ENCODE measurements around the gene REELD1.
A peak's percentile ranks its signal among the peaks of the same experiment; 100 is the strongest.

REELD1 gene

DNA sequence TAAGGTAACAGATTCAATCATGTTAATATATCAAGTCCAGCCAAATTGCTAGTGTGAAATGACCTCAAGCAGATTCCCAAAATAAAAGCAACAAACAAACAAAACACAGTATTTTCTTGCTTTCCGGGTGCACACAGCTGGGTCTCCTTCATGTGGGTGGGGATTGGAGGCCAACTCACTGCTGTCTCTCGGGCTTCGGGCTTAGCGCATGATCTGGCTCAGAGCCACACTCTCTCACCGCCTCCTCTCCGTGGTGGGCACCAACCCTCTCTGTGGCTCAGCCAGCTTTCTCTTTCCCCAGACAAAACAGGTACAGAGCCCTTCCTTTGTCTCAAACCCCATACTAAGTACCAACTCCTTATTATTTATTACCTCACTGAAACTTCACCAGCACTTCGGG is 2.9 kb upstream of the REELD1 start:
- peak; percentile 8 for DNase-seq (ENCODE audit: low read depth, low spot score)
- no peak overlapping the region for H3K4me3 ChIP-seq (ENCODE audit: low read length)

DNA sequence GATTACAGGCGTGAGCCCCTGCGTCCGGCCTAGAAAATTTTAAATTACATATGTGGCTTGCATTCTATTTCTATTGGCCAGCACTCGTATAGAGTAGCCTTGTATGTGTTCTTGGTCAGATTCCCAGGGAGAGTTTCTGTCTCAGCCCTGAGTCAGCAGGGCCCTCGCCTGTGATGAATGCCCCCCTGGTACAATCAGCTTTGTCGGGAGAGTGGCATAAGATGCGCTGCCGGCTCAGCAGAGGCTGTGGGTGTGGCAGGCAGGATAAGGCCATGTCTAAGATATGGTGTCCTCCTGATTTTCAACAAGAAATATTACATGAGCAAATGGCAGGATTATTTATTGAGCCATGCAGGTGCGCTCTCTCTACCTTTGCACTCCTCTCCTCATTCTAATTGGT is 1.6 kb upstream of the REELD1 start:
- DNase-seq (ENCODE audit: low read depth, low spot score): no peak

DNA sequence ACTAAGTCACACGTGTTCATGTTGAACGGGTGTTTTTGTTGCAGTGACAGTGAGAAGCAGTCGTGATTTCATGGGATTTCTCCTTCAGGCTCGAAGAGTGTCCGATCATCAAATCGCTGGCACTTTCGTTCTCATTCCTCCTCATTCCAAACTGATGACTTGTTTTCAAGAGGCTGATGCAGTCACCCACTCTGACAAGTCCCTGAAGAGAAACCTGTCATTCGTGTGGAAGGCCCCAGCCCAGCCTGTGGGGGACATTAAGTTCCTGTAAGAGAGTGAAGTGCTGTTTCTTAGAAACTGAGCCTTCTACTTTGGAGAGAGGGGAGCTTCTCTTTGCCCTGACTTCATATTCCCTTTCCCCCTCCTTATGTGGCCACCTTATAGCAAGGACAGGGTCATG is 8.0 kb downstream of the REELD1 start:
- DNase-seq (ENCODE audit: low read depth, low spot score): no peak

More for the DNA sequence above, 1.6 kb upstream of the REELD1 start:
- H3K4me3 ChIP-seq (ENCODE audit: low read length): no peak overlapping the region

DNA sequence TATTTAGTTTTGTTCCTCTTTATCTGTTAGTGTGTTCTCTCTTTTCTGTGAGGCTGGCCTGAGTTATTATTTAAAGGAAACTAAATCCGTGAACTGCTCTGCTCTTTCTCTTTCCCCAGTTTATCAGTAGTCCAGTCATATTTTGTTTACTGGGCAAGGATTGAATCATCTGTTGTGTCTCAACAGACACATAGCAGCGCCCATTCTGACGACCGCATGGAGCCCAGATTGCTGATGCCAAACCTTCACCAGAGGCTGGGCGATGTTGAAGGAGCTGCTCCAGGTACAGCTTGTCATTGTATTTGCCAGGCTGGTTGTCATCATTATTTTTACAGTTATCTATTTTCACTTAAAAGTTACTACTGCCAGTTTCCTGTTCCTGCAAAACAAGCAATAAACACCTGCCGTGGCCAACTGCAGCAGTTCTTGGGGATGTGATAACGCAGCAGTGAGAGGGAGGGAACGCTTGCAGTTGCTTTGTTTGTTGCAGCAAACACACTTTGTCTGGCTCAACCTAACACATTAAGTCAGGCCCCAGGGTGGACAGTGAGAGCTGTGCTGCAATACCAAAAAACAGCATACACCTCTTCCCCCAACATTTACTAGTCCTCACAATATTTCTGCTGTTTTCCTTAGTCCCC is 10.1 kb downstream of the REELD1 start:
- no peak for DNase-seq (ENCODE audit: low read depth, low spot score)
- no peak overlapping the region for H3K4me3 ChIP-seq (ENCODE audit: low read length)

More for the DNA sequence above, 8.0 kb downstream of the REELD1 start:
- H3K4me3 ChIP-seq (ENCODE audit: low read length): no peak overlapping the region

- H3K4me3 ChIP-seq (ENCODE audit: low read length): no peak overlapping the region
- no peak for DNase-seq (ENCODE audit: low read depth, low spot score)
Measured at GRCh38 chr4:146229406-146229805, 15.1 kb downstream of the REELD1 start.

DNA sequence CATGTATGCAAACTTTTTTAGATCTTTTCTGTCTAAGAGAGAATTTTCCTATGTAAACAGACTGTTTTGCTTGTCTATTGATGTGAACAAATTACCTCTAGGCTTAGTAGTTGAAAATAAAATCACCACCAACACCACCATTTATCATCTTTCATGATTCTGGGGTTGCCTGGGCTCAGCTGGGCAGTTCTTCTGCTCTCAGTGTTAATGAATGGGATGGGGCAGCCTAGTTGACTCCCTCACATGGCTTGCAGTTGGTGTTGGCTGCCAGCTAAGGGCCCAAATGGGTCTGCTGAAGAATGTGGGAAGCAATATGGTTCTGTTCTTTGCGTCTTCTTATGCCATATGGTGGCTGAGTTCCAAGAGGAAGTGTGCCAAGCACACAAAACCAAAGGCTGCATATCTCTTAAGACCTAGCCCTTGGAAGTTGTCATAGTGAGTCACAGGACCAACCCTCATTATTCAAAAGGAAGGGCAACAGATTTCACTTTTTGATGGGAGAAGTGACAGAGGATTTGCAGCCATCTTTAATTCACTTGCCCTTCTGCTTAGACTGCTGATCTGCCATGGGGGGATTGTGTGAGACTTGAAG is 17.9 kb downstream of the REELD1 start:
- no peak overlapping the region for H3K4me3 ChIP-seq (ENCODE audit: low read length)
- no peak for DNase-seq (ENCODE audit: low read depth, low spot score)

GRCh38 chr4:146235654-146236177 is 21.4 kb downstream of the REELD1 start:
- no peak overlapping the region for H3K4me3 ChIP-seq (ENCODE audit: low read length)
- no peak for DNase-seq (ENCODE audit: low read depth, low spot score)

DNA sequence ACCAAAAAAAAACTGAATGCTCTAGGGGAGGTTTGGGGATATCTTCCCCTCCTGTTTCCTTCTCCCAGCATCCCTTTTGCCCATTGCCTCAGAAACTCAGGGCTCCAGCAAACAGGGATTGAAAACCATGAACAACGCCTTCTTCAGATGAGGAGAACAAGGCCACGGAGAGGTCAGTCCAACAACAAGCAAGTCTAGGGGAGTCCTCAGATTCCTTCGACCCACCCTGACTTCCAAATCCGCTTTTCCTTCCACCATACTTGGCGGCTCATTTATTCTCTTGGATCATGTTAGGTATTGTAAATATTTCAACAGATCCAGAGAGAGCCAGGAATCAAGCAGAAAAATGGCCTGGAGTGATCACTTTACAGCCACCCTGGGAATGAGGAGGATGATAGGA is 21.9 kb downstream of the REELD1 start:
- no peak for DNase-seq (ENCODE audit: low read depth, low spot score)

GRCh38 chr4:146237092-146237491 is 22.8 kb downstream of the REELD1 start:
- no peak overlapping the region for H3K4me3 ChIP-seq (ENCODE audit: low read length)
- no peak for DNase-seq (ENCODE audit: low read depth, low spot score)

More for the DNA sequence above, 21.9 kb downstream of the REELD1 start:
- no peak overlapping the region for H3K4me3 ChIP-seq (ENCODE audit: low read length)

- no peak for DNase-seq (ENCODE audit: low read depth, low spot score)
- no peak overlapping the region for H3K4me3 ChIP-seq (ENCODE audit: low read length)
Measured at GRCh38 chr4:146238107-146238506, 23.8 kb downstream of the REELD1 start.

DNA sequence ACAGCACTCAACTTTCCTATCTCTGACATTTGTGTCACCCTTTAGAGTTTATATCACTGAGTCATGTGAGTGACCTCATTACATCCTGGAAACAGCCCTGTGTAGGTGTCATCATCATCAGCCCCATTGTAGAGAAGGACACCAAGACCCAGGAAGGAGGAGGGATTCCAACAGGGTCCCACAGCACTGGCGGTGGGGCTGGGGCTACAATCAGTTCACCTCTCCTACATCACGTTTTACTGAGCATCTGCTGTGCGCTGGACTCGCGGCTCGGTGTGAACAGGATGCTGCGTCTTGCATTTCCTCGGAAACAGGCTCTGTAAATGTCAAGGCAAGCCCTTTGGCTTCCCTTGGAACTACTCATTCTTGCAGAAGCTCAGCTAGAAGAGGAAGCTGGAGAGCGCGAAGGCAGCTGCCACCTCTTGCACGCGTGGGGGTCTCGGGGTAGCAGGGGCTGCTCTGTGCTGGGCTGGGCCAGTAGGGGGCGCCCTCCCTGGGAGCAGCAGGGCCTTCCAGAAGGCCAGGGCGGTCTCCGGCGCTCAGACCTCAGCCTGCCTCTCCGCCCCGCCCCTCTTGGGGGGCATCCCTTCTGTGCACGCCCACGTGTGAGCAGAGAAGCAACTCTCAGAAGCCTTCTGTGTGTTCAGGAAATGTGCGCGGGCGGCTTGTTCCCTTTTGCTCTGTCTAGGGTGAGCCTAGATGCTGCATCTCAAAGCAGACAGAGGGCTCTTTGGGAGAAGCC is 29.0 kb downstream of the REELD1 start:
- no peak overlapping the region for H3K4me3 ChIP-seq (ENCODE audit: low read length)
- no peak for DNase-seq (ENCODE audit: low read depth, low spot score)

- no peak overlapping the region for H3K4me3 ChIP-seq (ENCODE audit: low read length)
- DNase-seq (ENCODE audit: low read depth, low spot score): no peak
Measured at GRCh38 chr4:146243883-146244277, 29.5 kb downstream of the REELD1 start.

- no peak for DNase-seq (ENCODE audit: low read depth, low spot score)
- H3K4me3 ChIP-seq (ENCODE audit: low read length): no peak overlapping the region
Measured at GRCh38 chr4:146244496-146244895, 30.2 kb downstream of the REELD1 start.

GRCh38 chr4:146245246-146245645 is 30.9 kb downstream of the REELD1 start:
- DNase-seq (ENCODE audit: low read depth, low spot score): no peak
- H3K4me3 ChIP-seq (ENCODE audit: low read length): no peak overlapping the region

DNA sequence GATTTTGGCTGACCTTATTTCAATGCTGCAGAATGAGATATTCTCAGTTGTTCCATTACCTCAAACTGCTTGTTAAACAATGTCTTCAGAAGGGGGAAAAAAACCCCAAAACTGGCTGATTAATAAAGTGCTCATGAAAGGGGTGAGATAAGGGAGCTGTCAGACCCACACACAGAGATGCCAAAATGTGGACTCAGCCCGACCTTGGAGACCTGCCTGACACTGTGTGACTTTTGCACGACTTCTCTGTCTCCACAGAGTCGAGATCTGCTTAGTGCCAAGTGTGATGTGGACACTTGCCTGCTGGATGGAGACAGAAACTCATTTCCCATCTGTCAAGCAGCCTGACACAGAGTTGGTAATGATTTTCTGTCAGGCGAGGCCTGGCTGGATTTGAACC is 31.5 kb downstream of the REELD1 start:
- DNase-seq (ENCODE audit: low read depth, low spot score): no peak

DNA sequence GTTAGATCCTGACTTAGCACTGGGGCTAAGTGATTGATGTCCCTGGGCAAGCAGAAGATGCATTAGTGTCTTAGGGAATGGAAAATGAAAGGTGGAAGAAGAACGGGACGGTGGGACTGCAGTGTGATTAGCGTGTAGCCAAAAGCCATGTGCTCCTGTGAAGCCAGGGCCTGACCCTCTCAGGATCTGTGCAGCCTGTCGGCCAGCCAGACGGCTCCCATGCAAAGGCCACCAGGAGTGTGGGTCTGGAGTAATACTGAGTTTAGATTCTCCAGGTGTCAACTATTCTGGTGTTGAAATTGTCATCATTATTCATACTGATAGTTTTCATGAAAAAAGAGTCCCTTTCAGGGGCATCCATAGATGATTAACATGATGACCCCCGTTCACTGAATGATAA is 32.0 kb downstream of the REELD1 start:
- no peak overlapping the region for H3K4me3 ChIP-seq (ENCODE audit: low read length)
- DNase-seq (ENCODE audit: low read depth, low spot score): no peak

More for the DNA sequence above, 31.5 kb downstream of the REELD1 start:
- H3K4me3 ChIP-seq (ENCODE audit: low read length): no peak overlapping the region

DNA sequence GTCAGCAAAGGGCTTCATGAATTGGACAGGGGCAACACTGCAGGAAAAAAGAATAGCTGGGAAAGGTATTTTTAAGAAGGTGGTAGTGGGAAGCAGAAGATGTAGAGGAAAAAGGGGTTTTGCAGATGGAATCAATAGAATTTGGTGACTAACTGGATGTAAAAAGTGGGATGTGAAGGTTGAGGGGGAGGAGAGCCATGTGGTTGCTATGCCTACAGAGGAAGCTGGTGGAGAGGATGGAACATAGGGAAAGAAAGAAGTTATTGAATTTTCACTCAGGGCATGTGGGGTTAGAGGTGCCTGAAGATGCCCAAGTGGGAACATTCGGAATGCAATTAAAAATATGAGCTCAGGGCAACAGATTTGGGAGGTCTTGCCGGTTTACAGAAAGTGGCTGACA is 33.0 kb downstream of the REELD1 start:
- DNase-seq (ENCODE audit: low read depth, low spot score): no peak
- H3K4me3 ChIP-seq (ENCODE audit: low read length): no peak overlapping the region

DNA sequence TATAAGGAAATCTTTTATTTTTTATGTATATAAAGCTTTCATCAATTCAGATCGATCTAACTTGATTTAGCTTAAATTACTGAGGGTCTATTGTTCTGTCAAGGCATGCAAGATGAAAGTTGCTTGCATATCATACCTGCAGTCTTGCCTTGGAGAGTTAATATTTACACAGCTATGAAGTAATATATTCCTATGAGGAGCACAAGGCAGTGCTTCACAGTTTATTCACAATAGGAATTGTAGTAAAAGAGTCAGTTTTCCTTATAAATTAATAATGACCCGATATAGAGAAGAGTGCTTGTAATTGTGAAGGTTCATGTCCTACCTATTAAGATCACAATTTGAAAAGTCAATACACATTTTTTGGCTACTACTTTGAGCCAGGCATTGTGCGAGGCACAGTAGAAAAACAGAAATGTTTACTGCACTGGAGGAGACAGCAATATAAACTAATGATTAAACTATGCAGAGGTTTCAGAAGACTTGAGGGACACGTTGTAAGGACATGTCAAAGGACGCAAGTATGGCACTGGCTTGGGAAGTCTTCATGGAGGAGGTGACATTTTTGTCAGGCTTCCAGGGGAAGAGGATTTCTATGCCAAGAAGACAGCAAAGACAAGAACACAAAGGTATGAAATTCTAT is 38.8 kb downstream of the REELD1 start:
- no peak for DNase-seq (ENCODE audit: low read depth, low spot score)

DNA sequence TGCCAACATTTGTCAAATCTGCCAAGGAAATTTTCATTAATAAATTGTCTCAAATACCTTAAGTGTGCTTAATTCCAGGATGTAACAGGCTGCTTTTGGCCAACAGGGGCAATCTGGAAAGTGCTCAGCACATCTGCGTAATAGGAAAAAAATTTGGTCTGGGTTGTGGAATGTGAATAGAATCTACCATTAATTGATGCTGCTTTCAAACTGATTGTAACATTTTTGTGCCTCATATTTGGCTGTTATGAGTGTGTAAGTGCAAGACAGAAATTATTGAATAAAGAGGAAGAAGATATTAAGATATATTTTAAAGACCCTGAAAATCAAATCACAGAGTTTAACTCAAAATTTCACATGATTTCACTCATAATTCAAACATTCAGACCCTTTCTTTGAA is 41.1 kb downstream of the REELD1 start:
- DNase-seq (ENCODE audit: low read depth, low spot score): no peak
- H3K4me3 ChIP-seq (ENCODE audit: low read length): no peak overlapping the region

More for the DNA sequence above, 38.8 kb downstream of the REELD1 start:
- no peak overlapping the region for H3K4me3 ChIP-seq (ENCODE audit: low read length)

DNA sequence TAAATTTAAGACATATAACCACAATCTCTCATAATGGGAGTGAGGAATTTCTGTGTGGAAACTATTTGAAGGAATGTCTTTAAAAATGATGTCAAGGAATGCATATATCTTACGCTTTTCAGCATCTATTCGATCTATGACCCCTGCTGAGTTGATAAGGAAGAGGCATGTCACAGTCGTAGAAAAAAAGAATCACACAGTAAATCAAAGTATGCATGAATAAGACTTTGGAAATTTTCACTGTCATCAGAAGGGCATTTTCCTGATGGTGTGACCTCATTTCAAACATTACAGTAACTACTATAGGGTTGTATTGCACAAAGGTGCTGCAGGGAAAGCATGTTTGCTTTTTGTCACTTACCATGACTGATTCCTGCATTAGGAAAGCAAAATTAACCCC is 41.5 kb downstream of the REELD1 start:
- DNase-seq (ENCODE audit: low read depth, low spot score): no peak
- no peak overlapping the region for H3K4me3 ChIP-seq (ENCODE audit: low read length)

Measured in Jurkat, Clone E6-1 (cell line).